GM20000 (cell line): ENCODE data around the gene TRPC4AP.

Experiments
- DNase-seq: peaks from one replicate; pipeline ENCODE4 v3.0.0; 2012; ENCODE audit warnings: low spot score
- TF ChIP-seq, protein P1 (sequence below): IDR thresholded peaks from 2 replicates; pipeline ENCODE4 v1.5.1; 2012; ENCODE audit warnings: mild to moderate bottlenecking, control low read depth; ENCODE audit errors: extremely low read depth, missing control alignments

Gene TRPC4AP

DNA sequence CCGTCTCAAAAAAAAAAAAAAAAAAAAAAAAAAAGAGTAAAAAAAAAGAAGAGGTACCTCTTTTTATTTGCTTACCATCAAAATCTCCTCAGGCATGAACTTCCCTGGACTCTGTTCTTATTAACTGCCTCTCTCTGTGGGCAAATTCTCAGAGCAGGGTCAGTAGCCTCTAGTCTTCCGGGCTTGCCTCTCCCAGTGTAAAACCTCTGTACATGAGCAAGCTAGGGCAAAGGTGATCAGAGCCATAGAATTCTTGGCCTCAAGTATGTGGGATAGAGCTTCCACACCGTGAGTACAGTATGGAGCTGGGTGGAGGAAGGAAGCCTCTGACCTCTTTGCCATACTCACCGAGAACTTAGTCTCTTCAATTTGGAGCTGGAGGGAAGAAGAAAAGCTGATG, 58.5 kb downstream of the TRPC4AP start:
- DNase-seq = no peak
- TF ChIP-seq, protein P1, sequence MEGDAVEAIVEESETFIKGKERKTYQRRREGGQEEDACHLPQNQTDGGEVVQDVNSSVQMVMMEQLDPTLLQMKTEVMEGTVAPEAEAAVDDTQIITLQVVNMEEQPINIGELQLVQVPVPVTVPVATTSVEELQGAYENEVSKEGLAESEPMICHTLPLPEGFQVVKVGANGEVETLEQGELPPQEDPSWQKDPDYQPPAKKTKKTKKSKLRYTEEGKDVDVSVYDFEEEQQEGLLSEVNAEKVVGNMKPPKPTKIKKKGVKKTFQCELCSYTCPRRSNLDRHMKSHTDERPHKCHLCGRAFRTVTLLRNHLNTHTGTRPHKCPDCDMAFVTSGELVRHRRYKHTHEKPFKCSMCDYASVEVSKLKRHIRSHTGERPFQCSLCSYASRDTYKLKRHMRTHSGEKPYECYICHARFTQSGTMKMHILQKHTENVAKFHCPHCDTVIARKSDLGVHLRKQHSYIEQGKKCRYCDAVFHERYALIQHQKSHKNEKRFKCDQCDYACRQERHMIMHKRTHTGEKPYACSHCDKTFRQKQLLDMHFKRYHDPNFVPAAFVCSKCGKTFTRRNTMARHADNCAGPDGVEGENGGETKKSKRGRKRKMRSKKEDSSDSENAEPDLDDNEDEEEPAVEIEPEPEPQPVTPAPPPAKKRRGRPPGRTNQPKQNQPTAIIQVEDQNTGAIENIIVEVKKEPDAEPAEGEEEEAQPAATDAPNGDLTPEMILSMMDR = no peak

DNA sequence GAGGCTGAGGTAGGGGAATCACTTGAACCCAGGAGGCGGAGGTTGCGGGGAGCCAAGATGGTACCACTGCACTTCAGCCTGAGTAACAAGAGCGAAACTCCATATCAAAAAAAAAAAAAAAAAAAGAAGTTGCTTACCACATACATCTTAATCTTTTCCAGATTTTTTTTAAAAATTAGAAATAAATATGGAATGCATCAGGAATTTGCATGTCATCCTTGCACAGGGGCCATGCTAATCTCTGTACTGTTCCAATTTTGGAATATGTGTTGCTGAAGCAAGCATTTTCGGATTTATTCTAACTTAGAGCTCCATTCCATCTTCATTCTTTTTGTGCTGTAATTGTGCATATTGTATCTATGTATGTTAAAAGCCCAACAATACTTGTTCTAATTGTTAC, 62.5 kb downstream of the TRPC4AP start:
- no peak for DNase-seq
- TF ChIP-seq, protein P1 = no peak

DNA sequence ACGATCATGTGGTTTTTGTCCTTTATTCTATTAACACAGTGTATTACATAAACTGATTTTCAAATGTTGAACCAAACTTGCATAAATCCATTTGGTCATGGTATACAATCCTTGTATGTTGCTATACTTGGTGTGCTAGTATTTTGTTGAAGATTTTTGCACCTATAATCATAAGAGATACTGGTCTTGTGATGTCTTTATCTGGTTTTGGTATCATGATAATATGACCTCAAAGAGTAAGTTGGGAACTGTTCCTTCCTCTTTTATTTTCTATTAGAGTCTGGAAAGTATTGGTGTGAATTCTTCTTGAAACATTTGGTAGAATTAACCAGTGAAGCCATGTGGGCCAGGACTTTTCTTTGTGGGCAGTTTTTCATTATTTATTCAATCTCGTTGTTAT, 65.3 kb downstream of the TRPC4AP start:
- TF ChIP-seq, protein P1 = no peak
- no peak for DNase-seq

DNA sequence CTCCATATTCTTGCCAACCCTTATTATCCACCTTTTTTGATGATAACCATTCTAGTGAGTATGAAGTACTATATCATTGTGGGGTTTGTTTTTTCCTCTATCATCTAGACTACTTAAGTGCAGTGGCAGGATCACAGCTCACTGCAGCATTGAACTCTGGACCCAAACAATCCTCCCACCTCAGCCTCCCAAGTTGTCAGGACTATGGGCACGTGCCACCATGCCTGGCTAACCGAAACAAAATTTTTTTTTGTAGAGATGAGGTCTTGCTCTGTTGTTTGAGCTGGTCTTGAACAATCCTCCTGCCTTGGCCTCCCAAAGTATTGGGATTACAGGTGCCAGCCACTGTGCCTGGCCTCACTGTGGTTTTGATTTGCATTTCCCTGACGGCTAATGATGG, 67.5 kb downstream of the TRPC4AP start:
- TF ChIP-seq, protein P1 = no peak
- no peak for DNase-seq

DNA sequence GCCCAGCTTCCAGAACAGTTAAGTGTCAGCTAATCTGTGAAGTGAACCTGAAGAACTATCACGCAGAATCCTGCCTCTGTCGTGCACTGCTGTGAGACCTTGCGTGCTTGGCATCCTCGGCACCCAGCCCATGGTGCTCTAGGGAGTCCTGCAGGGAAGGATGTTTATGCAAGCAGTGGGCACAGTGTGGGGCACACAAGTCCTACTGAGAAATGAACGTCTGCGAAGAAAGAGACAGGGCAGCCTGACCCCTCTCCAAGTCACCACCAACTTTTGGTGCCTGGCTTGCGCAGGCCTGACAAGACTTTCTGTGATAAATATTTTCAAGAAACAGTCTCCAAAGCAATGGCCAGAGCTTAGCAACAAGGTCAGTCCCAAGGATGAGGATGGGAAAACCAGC, 69.0 kb downstream of the TRPC4AP start:
- TF ChIP-seq, protein P1 = no peak
- no peak for DNase-seq

DNA sequence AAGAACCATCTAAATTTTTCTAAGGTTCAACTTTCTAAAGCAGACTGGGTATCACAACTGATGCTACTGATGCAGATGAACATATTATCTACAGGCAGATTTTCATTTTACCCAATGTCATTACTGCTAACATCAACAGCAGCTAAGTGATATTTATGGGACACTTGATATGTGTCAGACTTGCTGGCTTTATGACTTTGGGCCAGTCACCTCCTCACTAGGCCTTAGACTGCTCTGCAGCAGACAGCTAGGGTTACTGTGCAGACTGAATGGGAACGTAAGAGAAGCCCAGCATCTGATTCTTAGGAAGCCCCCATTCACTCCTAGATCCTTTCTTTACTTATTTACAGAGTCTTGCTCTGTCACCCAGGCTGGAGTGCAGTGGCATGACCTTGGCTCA, 70.8 kb downstream of the TRPC4AP start:
- TF ChIP-seq, protein P1 = no peak
- no peak for DNase-seq

DNA sequence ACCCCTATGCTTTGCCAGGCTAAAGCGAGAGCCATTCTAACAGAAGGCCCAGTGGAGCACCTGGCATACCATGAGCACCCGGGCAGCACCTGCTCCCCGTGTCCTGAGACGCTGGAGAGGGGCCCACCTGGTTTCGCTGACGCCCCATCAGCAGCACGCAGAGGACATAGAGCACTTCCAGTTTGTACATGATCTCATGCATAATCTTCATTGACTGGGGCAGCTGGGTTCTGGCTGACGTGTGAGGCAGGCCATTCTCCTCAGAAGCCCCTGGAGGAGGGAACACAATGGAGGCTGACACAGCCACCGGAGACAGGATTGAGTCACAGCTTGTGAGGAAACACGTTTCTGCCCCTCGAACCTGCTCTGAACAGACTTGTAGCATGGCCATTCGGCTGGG, 71.5 kb downstream of the TRPC4AP start:
- TF ChIP-seq, protein P1 = no peak
- DNase-seq = no peak
